Amniotic stem cell (primary cell): ENCODE measurements around the gene ZCWPW1.

Experiments
- DNase-seq: peaks from one replicate; lab custom pipeline; 2025; lab: John Stamatoyannopoulos, UW

Gene ZCWPW1

GRCh38 chr7:100432621-100433275 is 4.2 kb upstream of the ZCWPW1 start:
- no peak for DNase-seq

GRCh38 chr7:100432053-100432452 is 3.5 kb upstream of the ZCWPW1 start:
- no peak for DNase-seq

GRCh38 chr7:100431286-100431735 is 2.8 kb upstream of the ZCWPW1 start:
- DNase-seq, result no peak

GRCh38 chr7:100430493-100431285 is 2.2 kb upstream of the ZCWPW1 start:
- no peak for DNase-seq

GRCh38 chr7:100429637-100430492 is 1.4 kb upstream of the ZCWPW1 start, which contains the start of gene MEPCE:
Gene MEPCE (plus strand): TSS chr7:100429831. CDS start chr7:100430019, 188 bp downstream.
- peak; percentile 95 for DNase-seq

- peak; percentile 100 for DNase-seq
Observed at GRCh38 chr7:100428967-100429636, 599 bp upstream of the ZCWPW1 start.

GRCh38 chr7:100427762-100428198 is 723 bp downstream of the ZCWPW1 start:
- no peak for DNase-seq

- no peak for DNase-seq
Observed at GRCh38 chr7:100426516-100426915, 2.0 kb downstream of the ZCWPW1 start.

GRCh38 chr7:100425347-100425746 is 3.2 kb downstream of the ZCWPW1 start:
- DNase-seq, result no peak

GRCh38 chr7:100423315-100423714 is 5.2 kb downstream of the ZCWPW1 start:
- DNase-seq, result no peak

GRCh38 chr7:100419660-100420226 is 8.8 kb downstream of the ZCWPW1 start:
- no peak for DNase-seq

GRCh38 chr7:100418930-100419659 is 9.4 kb downstream of the ZCWPW1 start:
- DNase-seq, result peak; percentile 4

GRCh38 chr7:100415448-100415847 is 13.1 kb downstream of the ZCWPW1 start:
- DNase-seq, result no peak

GRCh38 chr7:100413889-100414288 is 14.6 kb downstream of the ZCWPW1 start:
- no peak for DNase-seq

GRCh38 chr7:100413346-100413745 is 15.2 kb downstream of the ZCWPW1 start:
- no peak for DNase-seq

- no peak for DNase-seq
Observed at GRCh38 chr7:100411101-100411500, 17.4 kb downstream of the ZCWPW1 start.

- DNase-seq, result peak; percentile 69
Observed at GRCh38 chr7:100407285-100408180, 21.0 kb downstream of the ZCWPW1 start.

GRCh38 chr7:100406767-100407166 is 21.7 kb downstream of the ZCWPW1 start:
- DNase-seq, result no peak

- DNase-seq, result no peak
Observed at GRCh38 chr7:100402241-100402640, 26.3 kb downstream of the ZCWPW1 start.

GRCh38 chr7:100401811-100402210 is 26.7 kb downstream of the ZCWPW1 start:
- no peak for DNase-seq
